Measurements from ENCODE around the gene ADIG.
"Not testable (repeated sequence)": the region's sequence is repeated elsewhere in the genome, so short reads cannot be mapped to it uniquely, and the experiment has no call there.

Gene ADIG

DNA sequence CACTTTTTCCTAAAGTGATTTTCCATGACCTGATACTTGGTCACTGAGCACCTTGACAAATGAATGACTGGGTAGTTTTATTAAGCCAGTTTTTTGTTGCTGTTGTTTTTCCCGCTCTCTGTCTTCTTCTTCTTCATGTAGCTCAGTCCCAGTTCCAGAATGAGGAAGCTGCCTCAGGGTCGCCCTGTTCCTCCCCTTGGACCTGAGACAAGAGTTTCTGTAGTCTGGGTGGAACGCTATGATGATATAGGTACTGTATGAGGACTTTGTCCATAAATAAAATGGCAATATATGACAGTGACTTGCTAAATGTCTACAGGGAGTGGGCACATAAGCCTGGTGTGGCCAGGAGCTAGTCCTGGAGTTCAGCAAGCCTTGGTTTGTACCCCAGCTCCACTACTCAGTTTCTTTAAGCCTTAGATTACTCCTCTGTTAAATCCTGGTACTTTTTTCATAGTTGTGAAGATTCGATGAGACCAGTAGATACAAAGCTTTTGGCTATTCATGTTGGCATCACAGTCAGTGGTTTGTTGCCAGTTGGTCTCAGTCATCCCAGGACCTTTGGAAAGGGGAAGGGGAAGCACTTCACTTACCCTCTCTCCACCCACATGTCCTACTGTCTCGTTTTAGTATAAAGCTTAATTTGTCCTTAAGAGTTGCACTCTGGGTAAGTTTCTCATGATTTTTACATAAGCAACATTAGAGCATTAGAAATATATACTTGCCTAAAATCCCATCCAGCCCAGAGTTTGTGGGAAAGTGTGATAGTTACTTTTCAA, 11.1 kb upstream of the ADIG start:
- DNase-seq (ENCODE audit: low read depth in 2 of 2, low spot score in 1 of 2): no peak

GRCh38 chr20:38573413-38573812, 7.6 kb upstream of the ADIG start:
- DNase-seq (ENCODE audit: low read depth in 2 of 2, low spot score in 1 of 2): no peak

GRCh38 chr20:38579219-38579910, 1.6 kb upstream of the ADIG start:
- no peak for DNase-seq (ENCODE audit: low read depth in 2 of 2, low spot score in 1 of 2)

GRCh38 chr20:38579921-38580320, 1.1 kb upstream of the ADIG start:
- DNase-seq (ENCODE audit: low read depth in 2 of 2, low spot score in 1 of 2): no peak

GRCh38 chr20:38581830-38582358, 897 bp downstream of the ADIG start:
- DNase-seq (ENCODE audit: low read depth in 2 of 2, low spot score in 1 of 2): no peak

DNA sequence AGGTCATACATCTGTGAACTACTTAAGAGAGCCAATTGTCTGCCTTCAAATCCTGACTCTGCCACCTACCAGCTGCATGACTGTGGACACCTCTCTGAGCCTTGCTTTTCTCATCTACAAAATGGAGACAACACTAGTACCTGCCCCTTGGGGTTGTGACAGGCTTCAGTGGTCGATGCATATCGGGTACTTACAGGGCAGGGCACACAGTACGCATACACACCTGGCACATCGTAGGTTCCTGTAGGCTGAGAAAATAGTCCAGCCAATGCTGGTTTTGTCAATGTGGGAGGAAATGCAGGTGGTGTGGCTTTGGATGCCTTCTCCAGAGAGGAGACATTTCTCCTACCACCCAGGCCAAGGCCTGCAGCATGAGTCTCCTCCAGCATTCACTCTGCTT, 2.3 kb downstream of the ADIG start:
- no peak for DNase-seq (ENCODE audit: low read depth in 2 of 2, low spot score in 1 of 2)

GRCh38 chr20:38584099-38584763, 3.2 kb downstream of the ADIG start:
- no peak for DNase-seq (ENCODE audit: low read depth in 2 of 2, low spot score in 1 of 2)

DNA sequence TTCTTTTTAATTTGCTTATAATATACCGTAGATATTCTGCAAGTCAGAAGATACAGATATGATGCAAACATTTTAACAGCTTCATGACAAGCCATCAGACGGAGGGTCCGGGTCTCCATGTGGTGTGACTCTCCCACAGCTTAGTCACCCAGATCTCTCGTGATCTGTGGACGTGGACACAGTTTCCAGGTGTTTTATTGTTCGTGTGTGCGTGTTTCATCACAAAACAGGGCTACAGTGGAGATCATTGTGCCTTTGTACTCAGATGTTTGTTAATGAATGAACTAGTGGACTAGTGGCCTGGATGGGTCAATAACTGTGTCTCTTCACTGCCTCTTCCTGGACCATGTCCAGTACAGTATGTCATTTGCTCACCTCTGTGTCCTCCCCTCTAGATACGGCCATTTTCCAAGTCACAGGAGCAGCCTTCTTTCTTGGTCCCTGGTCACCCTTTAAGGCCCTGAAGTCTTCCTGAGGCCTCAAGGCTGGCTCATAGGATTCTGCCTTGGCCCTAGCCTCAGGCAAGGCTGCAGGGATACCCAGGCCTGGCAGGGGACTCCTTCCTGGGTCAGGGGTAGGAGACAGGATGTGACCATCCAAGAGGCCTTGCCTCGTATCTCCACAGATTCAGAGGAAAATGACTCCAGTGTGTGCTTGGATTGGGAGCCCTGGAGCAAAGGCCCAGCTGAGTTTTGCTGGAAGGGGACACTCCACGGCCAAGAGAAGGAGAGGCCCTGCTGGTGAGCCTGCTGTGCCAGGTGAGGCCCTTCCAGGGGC, 4.6 kb downstream of the ADIG start:
- no peak for DNase-seq (ENCODE audit: low read depth in 2 of 2, low spot score in 1 of 2)

GRCh38 chr20:38586181-38586525, 5.2 kb downstream of the ADIG start:
- DNase-seq (ENCODE audit: low read depth in 2 of 2, low spot score in 1 of 2): no peak

GRCh38 chr20:38588303-38588702, 7.3 kb downstream of the ADIG start:
- no peak for DNase-seq (ENCODE audit: low read depth in 2 of 2, low spot score in 1 of 2)

DNA sequence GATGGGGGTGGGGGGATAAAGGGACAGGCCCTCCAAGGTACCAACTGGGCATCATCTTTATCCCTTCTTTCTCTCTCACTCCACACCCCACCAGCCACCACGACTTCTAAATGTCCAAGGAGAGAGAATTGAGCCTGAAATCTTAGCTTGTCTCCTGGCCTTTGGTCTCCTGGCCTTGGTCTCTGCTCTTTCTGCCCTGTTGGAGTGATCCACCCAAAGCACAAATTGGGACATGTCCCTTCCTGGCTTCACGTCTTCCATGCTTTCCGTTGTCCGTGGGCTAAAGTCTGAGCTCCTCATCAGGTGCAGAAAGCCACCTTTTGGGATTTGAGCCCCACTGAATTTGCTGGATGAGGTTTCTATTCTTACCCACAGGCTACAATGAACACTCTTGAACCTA, 8.4 kb downstream of the ADIG start:
- DNase-seq (ENCODE audit: low read depth in 2 of 2, low spot score in 1 of 2): no peak

DNA sequence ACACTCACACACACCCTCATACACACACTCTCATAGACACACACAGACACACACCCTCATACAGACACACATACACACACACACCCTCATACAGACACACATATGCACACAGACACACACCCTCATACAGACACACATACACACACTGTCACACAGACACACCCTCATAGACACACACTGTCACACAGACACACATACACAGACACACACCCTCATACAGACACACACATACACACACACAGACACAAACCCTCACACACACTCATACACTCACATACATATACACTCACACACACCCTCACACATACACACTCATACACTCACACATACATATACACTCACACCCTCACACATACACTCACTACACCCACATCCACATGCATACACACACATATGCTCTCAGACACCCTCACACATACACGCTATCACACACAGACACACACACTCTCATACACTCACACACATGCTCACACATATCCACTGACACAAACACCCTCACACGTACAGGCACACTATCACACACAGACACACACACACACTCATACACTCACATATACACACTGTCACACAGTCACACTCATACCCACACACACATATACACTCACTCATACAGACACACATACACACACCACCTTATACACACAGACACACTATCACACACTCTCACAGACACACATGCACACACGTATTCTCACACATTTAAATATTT, 9.1 kb downstream of the ADIG start:
- no peak for DNase-seq (ENCODE audit: low read depth in 2 of 2, low spot score in 1 of 2)

DNA sequence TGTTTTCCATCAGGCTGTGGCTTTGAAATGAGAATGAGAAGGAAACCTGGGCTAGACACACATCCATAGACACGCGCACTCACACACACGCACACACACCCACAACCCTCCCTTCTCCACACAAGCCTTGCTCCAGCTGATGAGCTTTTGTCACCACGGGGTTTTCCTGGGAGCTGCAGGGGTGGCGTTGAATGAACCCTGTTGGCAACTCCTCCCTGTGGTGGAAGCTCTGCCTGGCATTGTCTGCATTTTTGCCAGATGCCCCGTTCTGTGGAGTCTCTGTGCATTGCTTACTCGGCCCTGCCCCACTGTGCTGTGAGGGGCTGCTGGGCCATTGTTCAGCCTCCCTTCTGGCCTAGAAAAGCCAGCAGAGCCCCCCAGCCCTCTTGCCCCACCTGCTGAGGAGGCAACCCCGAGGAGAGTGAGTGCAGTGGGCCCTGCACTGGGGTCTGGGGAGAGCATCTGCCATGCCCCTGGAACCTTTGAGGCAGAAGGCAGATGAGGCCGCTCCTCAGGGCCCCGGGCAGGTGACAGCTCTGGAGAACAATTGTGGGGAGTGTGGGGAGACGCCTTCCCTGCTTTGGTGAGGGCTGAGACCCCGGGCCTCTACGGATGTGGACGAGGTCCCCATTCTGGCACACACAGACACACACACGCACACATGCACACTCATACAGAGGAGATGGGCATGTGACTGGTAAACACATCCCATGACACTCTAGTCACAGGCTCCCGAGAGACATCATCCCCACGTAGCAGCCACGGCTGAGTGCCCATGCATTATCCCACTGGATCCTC, 9.9 kb downstream of the ADIG start:
- DNase-seq (ENCODE audit: low read depth in 2 of 2, low spot score in 1 of 2): no peak

DNA sequence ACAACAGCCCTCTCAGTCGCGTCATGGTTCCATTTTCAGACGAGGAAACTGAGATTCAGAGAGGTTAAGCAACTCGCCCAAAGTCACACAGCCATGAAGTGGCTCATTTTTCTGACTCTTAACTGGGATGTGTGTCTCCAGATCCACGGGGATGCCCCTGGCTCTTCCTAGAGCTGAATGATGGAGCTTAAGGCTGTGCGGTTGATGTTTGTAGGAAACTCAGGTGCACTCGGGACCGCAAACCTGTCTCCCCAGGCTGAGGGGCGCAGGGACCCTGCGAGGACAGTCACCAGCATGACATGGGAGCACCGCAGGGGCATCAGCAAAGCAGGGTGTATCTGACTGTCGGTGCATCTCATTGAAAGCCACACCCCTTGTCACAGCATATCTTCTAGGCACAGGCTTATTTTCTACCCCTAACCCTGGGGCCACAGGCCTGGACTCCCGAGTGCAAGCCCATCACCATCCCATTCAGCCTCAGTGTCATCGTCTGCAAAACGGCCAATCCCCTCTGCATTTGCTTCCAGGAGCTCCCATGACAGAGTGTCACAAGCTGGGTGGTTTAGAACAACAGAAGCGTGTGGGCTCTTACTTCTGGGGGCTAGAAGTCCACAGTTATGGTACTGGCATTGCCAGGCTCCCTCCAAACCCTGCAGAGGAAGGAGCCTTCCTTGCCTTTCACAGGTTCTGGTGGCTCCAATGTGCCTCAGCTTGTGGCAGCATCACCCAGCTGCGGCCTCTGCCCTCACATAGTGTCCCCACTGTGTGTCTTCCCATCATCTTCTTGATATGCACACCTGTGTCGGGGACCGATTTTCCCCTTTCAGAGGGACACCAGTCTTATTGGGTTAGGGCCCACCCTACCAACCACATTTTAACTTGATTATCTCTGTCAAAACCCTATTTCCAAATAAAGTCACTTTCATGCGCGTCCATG, 10.7 kb downstream of the ADIG start:
- no peak for DNase-seq (ENCODE audit: low read depth in 2 of 2, low spot score in 1 of 2)

DNA sequence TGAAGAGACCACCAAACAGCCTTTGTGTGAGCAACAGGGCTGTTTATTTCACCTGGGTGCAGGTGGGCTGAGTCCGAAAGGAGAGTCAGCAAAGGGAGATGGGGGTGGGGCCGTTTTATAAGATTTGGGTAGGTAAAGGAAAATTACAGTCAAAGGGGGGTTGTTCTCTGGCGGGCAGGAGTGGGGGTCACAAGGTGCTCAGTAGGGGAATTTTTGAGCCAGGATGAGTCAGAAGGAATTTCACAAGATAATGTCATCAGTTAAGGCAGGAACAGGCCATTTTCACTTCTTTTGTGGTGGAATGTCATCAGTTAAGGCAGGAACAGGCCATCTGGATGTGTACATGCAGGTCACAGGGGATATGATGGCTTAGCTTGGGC, 11.4 kb downstream of the ADIG start:
- DNase-seq (ENCODE audit: low read depth in 2 of 2, low spot score in 1 of 2): not testable (repeated sequence)

GRCh38 chr20:38594281-38594680, 13.3 kb downstream of the ADIG start:
- not testable (repeated sequence) for DNase-seq (ENCODE audit: low read depth in 2 of 2, low spot score in 1 of 2)

GRCh38 chr20:38595886-38596285, 14.9 kb downstream of the ADIG start:
- not testable (repeated sequence) for DNase-seq (ENCODE audit: low read depth in 2 of 2, low spot score in 1 of 2)

GRCh38 chr20:38599410-38599882, 18.4 kb downstream of the ADIG start:
- DNase-seq (ENCODE audit: low read depth in 2 of 2, low spot score in 1 of 2): no peak

GRCh38 chr20:38600057-38600456, 19.1 kb downstream of the ADIG start:
- DNase-seq (ENCODE audit: low read depth in 2 of 2, low spot score in 1 of 2): no peak
